ENCODE measurements around the gene IP6K1. TPM values are rescaled to one million over a fixed set of nuclear protein-coding genes. Genes with fewer than 3 reads are reported as not detected.
A peak's percentile ranks its signal among the peaks of the same experiment; 100 is the strongest.

IP6K1 gene
- total RNA-seq, 1 experiment from 2014 or later: 42.2 TPM

DNA sequence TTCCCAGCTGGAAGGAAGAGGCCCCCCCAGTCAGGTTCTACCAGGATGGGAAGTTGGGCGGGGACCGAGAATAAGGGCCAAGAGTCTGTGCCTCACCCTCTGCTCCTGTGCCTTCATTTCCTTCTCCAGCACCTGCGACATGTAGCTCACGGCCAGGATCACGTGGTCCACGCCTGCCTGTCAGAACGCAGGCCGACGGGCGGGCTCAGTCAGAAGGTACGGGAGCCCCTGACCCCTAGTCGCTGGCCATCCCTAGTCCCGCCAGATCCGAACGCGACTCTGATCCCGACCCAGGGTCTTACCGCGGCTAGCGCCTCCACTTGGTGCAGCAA, 63.1 kb downstream of the IP6K1 start:
- Histone ChIP-seq H2AFZ (ENCODE audit: low read length) (no peak overlapping the region), H3T11ph (ENCODE audit: low read length) (no peak overlapping the region), H4K20me1 (ENCODE audit: control insufficient read depth, insufficient read depth, insufficient read length) (no peaks in the 10 kb centered on the region), H3K14ac (ENCODE audit: insufficient read depth, low read length) (peak overlapping the region; percentile 70), H3K27ac (ENCODE audit: insufficient read length, low read depth, low read length) (no peak overlapping the region), H2BK120ac (ENCODE audit: low read depth, low read length, poor library complexity, severe bottlenecking) (no peak overlapping the region), H3K18ac (ENCODE audit: insufficient read length, low read depth, low read length) (peak overlapping the region; percentile 73), H3K23me2 (ENCODE audit: insufficient read length, low read depth, low read length, poor library complexity, severe bottlenecking) (peaks cover 25% of the 10 kb centered on the region), H2BK12ac (ENCODE audit: insufficient read length, low read depth, low read length) (no peak overlapping the region), H2AK5ac (ENCODE audit: insufficient read length, low read length) (no peak overlapping the region), H3K56ac (ENCODE audit: insufficient read length, low read depth, low read length) (no peak overlapping the region), H2BK15ac (ENCODE audit: low read depth, low read length) (no peak overlapping the region), H3K4me1 (ENCODE audit: insufficient read depth, low read length) (no peaks in the 10 kb centered on the region), H2BK5ac (ENCODE audit: insufficient read length, low read length) (no peak overlapping the region), H3K79me1 (ENCODE audit: insufficient read depth, low read depth, low read length, poor library complexity, severe bottlenecking) (peaks cover 2% of the 10 kb centered on the region), H3K4ac (ENCODE audit: low read depth, low read length) (no peak overlapping the region), H4K8ac (replicated peaks; ENCODE audit: insufficient read length, low read depth, low read length) (no peak overlapping the region), H4K5ac (ENCODE audit: insufficient read length, low read depth, low read length) (no peak overlapping the region), H2BK20ac (ENCODE audit: low read depth, low read length, poor library complexity, severe bottlenecking) (no peak overlapping the region), H4K91ac (ENCODE audit: insufficient read length, low read depth, low read length) (no peak overlapping the region), H3K9ac (ENCODE audit: extremely low read depth, insufficient read length, low read length) (peak overlapping the region; percentile 83), H3K79me2 (ENCODE audit: insufficient read depth, low read length) (no peaks in the 10 kb centered on the region), H3K4me2 (ENCODE audit: insufficient read depth, insufficient read length, low read length) (peak overlapping the region; percentile 60), H3K27me3 (ENCODE audit: insufficient read depth, low read length) (no peaks in the 10 kb centered on the region), H3K9me3 (ENCODE audit: control insufficient read depth, low read depth, low read length) (no peaks in the 10 kb centered on the region), H3K23ac (ENCODE audit: insufficient read length, low read depth, low read length) (no peak overlapping the region)
- H3K4me1 Mint-ChIP-seq: peaks cover 18 to 22% of the 10 kb centered on the region in 2 experiments
- TF ChIP-seq, protein P1, sequence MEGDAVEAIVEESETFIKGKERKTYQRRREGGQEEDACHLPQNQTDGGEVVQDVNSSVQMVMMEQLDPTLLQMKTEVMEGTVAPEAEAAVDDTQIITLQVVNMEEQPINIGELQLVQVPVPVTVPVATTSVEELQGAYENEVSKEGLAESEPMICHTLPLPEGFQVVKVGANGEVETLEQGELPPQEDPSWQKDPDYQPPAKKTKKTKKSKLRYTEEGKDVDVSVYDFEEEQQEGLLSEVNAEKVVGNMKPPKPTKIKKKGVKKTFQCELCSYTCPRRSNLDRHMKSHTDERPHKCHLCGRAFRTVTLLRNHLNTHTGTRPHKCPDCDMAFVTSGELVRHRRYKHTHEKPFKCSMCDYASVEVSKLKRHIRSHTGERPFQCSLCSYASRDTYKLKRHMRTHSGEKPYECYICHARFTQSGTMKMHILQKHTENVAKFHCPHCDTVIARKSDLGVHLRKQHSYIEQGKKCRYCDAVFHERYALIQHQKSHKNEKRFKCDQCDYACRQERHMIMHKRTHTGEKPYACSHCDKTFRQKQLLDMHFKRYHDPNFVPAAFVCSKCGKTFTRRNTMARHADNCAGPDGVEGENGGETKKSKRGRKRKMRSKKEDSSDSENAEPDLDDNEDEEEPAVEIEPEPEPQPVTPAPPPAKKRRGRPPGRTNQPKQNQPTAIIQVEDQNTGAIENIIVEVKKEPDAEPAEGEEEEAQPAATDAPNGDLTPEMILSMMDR (conservative IDR thresholded peaks at IDR 0.05): no peak
- H3K4me3 Mint-ChIP-seq: peak overlapping the region; percentile 87 to 96
- no CpG with 5 or more reads among the region's 20 CpGs for WGBS (ENCODE audit: extremely low coverage, insufficient read length, low lambda C conversion rate)
- H3K36me3 Mint-ChIP-seq (ENCODE audit: insufficient read depth in 1 of 3, low read depth in 3 of 3): peaks cover 5 to 49% (median 41%) of the 10 kb centered on the region in 3 experiments; a peak in 6 of 7 replicates
- H3K27ac Mint-ChIP-seq: peak overlapping the region; percentile 48 to 95 (median 80); a peak in 4 of 7 replicates
- H3K27me3 Mint-ChIP-seq (ENCODE audit: low read depth): peaks cover 4% of the 10 kb centered on the region
- DNase-seq: peak; percentile 73
- H3K9me3 Mint-ChIP-seq: no peaks in the 10 kb centered on the region
